GM12801 (cell line): ENCODE results near the gene USP9X.

Experiments
- TF ChIP-seq, protein P1 (sequence below): IDR thresholded peaks from one replicate; pipeline ENCODE4 v1.5.1; 2011; ENCODE audit warnings: control low read depth; ENCODE audit not compliant: insufficient read length; ENCODE audit errors: extremely low read depth

The USP9X gene

DNA sequence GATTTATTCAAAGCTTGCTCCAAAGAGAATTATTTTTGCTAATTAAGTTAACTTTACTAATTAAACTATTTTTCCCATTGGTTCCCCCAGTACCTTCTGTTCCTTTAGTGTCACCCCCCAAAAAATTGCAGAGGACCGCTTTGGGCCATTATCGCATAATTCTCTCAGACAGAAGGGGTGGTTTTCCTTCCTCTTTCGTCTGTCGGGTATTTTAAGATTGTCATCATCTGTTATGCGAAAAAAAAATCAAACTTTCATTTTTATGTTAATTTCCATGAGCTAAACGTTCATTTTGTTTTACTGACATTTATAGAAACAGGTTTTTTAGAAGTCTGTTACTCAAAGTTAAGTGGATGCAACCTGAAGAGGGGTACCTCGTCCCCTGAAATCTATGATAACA is 172.6 kb downstream of the USP9X start:
- TF ChIP-seq, protein P1, sequence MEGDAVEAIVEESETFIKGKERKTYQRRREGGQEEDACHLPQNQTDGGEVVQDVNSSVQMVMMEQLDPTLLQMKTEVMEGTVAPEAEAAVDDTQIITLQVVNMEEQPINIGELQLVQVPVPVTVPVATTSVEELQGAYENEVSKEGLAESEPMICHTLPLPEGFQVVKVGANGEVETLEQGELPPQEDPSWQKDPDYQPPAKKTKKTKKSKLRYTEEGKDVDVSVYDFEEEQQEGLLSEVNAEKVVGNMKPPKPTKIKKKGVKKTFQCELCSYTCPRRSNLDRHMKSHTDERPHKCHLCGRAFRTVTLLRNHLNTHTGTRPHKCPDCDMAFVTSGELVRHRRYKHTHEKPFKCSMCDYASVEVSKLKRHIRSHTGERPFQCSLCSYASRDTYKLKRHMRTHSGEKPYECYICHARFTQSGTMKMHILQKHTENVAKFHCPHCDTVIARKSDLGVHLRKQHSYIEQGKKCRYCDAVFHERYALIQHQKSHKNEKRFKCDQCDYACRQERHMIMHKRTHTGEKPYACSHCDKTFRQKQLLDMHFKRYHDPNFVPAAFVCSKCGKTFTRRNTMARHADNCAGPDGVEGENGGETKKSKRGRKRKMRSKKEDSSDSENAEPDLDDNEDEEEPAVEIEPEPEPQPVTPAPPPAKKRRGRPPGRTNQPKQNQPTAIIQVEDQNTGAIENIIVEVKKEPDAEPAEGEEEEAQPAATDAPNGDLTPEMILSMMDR, result no peak

DNA sequence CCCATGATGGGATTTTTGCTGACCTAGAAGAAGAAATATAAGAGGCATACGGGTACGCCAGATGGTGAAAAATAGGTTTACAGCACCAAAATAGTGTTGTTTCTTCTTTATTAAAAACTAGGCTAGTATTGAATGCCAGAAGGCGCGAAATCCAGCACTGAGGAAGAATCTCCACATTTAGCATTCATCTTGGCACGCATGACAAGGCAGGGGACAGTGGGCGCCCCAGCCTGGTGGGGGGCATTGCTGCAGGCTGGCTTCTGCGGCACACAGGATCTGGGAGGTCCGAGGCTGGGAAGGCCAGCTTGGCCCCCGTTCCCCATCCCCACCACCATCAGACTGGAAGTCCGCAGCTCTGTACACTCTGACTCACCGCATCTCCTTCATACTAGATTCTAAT is 173.0 kb downstream of the USP9X start:
- TF ChIP-seq, protein P1, result no peak

DNA sequence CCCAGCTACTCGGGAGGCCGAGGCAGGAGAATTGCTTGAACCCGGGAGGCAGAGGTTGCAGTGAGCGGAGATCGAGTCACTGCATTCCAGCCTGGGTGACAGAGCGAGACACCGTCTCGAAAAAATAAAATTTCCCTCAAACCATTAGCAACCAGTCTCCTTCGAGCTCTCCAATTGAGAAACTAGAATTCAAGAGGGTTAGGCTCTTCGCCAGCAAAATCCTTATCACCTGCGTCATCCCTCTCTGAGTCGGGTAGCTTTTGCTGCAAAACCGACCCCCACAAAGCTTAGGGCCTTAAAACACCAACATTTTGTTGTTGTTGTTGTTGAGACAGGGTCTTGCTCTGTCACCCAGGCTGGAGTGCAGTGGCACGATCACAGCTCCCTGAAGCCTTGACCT is 173.6 kb downstream of the USP9X start:
- TF ChIP-seq, protein P1, result no peak

DNA sequence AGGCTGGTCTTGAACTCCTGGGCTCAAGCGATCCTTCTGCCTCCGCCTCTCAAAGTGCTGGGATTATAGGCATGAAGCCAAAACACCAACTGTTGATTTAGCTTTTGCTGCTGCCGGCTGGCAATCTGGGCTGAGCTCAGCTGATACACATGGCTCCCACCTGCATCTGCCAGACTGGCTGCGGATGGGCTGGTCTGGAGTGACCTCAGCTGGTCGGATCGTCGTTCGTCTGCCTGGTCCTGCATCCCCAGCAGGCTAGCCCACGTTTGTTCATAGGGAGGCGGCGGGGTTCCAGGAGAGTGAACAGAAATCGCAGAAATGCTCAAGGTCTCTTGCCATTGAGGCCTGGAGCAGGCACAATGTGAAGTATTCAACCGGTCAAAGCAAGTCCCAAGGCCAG is 174.3 kb downstream of the USP9X start:
- TF ChIP-seq, protein P1, result no peak

DNA sequence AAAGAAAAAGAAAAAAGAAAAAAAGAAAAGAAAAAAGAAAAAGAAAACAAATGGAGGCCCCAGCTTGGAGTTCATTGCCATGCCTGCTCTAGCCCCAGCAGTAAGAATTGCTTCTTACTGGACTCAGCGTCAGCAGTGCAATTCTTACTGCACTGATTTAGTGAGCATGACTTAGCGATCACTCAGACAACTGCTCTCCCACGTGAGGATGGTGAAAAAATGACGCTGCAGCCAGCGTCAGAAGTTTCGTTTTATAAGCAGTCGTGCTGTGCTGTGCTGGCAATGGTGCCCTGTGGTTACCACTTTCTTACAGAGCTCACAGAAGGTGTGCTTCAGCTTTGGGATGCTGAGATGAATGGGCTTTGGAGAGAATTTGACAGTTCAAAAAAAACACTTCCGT is 180.4 kb downstream of the USP9X start:
- TF ChIP-seq, protein P1, result no peak

DNA sequence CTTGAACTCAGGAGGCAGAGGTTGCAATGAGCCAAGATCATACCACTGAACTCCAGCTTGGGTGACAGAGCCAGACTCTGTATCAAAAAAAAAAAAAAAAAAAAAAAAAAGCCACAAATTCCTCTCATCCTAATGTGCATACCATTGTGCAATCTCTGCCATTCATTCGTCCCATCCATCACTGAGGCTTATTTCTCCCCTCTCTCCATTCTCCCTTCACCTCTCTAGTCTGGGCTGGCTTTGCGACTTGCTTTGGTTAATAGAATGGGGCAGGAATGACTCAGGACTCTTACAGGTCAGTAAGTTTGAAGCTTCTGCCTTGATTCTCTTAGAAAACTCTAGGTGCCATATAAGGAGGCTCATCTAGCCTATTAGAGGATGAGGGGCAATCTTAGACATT is 188.4 kb downstream of the USP9X start:
- TF ChIP-seq, protein P1, result no peak

DNA sequence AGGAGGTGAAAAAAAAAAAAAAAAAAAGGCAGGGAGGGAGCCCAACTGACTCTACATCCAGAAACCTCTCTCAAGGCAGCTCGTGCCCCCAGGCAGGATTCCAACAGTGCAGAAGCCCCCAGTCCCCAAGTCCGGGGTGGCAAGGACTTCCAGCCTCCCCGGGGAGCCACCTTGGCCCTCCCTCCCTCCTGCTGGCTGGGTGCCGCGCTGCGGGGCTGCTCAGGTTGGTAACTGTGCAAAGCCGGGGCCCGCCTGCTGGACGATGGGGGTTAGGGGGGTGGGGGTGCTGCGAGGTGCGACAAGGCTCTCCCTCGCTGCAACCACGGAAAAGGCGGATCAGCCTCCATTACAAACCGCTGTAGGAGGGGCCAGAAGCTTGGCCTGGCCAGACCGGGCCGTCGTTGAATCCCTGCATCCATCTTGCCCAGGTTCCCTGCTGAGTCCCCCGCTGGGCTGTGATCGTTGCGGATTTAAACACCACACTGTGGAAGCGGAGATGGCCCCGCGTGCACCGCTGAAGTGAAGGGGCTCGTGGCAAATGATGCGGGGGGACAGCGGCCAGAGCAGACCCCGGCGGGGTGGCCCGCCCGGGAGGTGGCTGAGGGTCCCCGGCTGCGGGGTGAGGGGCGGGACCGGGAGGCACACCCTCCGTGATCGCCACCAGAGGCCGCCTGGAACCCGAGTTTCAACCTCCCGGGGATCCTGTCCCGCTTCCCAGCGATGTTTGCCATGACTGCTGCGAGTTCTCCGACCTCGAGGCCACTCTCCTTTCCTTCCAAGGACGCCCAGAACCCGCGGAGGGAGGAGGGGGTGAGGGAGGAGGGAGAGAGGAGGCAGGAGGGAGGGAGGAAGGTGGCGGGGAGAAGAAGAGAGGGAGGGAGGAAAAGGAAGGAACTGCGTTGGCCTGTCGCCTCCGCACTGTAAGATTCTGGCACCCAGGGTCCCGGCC is 190.7 kb downstream of the USP9X start:
- TF ChIP-seq, protein P1, result no peak
